GM23338 (cell line): Measurements from ENCODE around the gene CXCL8. TPM values are rescaled to one million over a fixed set of nuclear protein-coding genes. Genes with fewer than 3 reads are reported as not detected.

Experiments used
- ATAC-seq: fragments of 200-7000 bp; cut with Tn5 transposase; 3 replicates; pipeline ENCODE4 v1.9.1; 2020
- DNase-seq: peaks from one replicate; pipeline ENCODE4 v3.0.0-alpha.2; 2015; ENCODE audit warnings: low spot score
- H2AFZ ChIP-seq: fragments of 200-600 bp; sonication (generic); 2 replicates; pipeline ENCODE4 v1.8.0; 2016; ENCODE audit warnings: antibody characterized with exemption, mild to moderate bottlenecking, moderate library complexity
- H3F3A ChIP-seq: fragments of 200-600 bp; sonication (generic); replicated peaks from 2 replicates; pipeline ENCODE4 v1.8.0; 2017; ENCODE audit warnings: antibody characterized with exemption, mixed run types, low read depth
- H3K27ac ChIP-seq: fragments of 200-600 bp; sonication (generic); 2 replicates; pipeline ENCODE4 v1.6.1; 2016; ENCODE audit warnings: low read depth
- H3K27me3 ChIP-seq: fragments of 200-600 bp; sonication (generic); 2 replicates; pipeline ENCODE4 v1.8.0; 2016; ENCODE audit warnings: mild to moderate bottlenecking, mixed run types, moderate library complexity; ENCODE audit not compliant: insufficient read depth
- H3K36me3 ChIP-seq: fragments of 200-600 bp; sonication (generic); 2 replicates; pipeline ENCODE4 v1.8.0; 2016; ENCODE audit warnings: mild to moderate bottlenecking; ENCODE audit not compliant: insufficient read depth
- H3K4me1 ChIP-seq: fragments of 200-600 bp; sonication (generic); 2 replicates; pipeline ENCODE4 v1.8.0; 2016; ENCODE audit warnings: mild to moderate bottlenecking, moderate library complexity; ENCODE audit not compliant: insufficient read depth
- H3K4me2 ChIP-seq: fragments of 200-600 bp; sonication (generic); 2 replicates; pipeline ENCODE4 v1.7.1; 2017; ENCODE audit warnings: mixed run types
- H3K4me3 ChIP-seq: fragments of 200-600 bp; sonication (generic); 2 replicates; pipeline ENCODE4 v1.6.1; 2016; ENCODE audit warnings: mixed run types
- H3K79me2 ChIP-seq: fragments of 200-600 bp; sonication (generic); replicated peaks from 2 replicates; pipeline ENCODE4 v1.8.0; 2017; ENCODE audit warnings: mild to moderate bottlenecking; ENCODE audit not compliant: insufficient read depth
- H3K9me2 ChIP-seq: fragments of 200-600 bp; sonication (generic); 2 replicates; pipeline ENCODE4 v1.8.0; 2017; ENCODE audit not compliant: insufficient read depth
- H4K20me1 ChIP-seq: fragments of 200-600 bp; sonication (generic); replicated peaks from 2 replicates; pipeline ENCODE4 v1.8.0; 2017; ENCODE audit warnings: mild to moderate bottlenecking; ENCODE audit not compliant: insufficient read depth
- H3K27ac Mint-ChIP-seq: 2 replicates; pipeline ENCODE4 v1.8.0; 2020; ENCODE audit warnings: inconsistent platforms, mild to moderate bottlenecking, moderate library complexity, mixed read lengths
- H3K27me3 Mint-ChIP-seq: 3 replicates; pipeline ENCODE4 v1.8.0; 2022; ENCODE audit warnings: low read depth, mild to moderate bottlenecking, moderate library complexity, mixed read lengths, inconsistent platforms; ENCODE audit not compliant: insufficient read depth, poor library complexity
- H3K36me3 Mint-ChIP-seq: 3 replicates; pipeline ENCODE4 v1.8.0; 2021; ENCODE audit warnings: low read depth, mild to moderate bottlenecking, inconsistent platforms, moderate library complexity, mixed read lengths
- H3K4me1 Mint-ChIP-seq: 3 replicates; pipeline ENCODE4 v1.8.0; 2020; ENCODE audit warnings: mild to moderate bottlenecking, inconsistent platforms, mixed read lengths
- H3K4me3 Mint-ChIP-seq: 3 replicates; pipeline ENCODE4 v1.8.0; 2021; ENCODE audit warnings: moderate library complexity, mild to moderate bottlenecking, inconsistent platforms, mixed read lengths
- H3K9me3 Mint-ChIP-seq: 3 replicates; pipeline ENCODE4 v1.8.0; 2020; ENCODE audit warnings: moderate library complexity, mild to moderate bottlenecking, inconsistent platforms, mixed read lengths
- CREB1 ChIP-seq: fragments of 250-450 bp; sonication (Bioruptor Pico); IDR thresholded peaks from 2 replicates; pipeline ENCODE4 v1.5.0; 2020; ENCODE audit warnings: low read depth, mild to moderate bottlenecking, moderate library complexity
- EZH2 ChIP-seq: fragments of 200-600 bp; sonication (generic); IDR thresholded peaks from one replicate; pipeline ENCODE4 v1.8.0; 2017; ENCODE audit warnings: antibody characterized with exemption, mild to moderate bottlenecking, low read depth; ENCODE audit not compliant: unreplicated experiment
- EZH2phosphoT487 ChIP-seq: fragments of 200-600 bp; sonication (generic); IDR thresholded peaks from one replicate; pipeline ENCODE4 v1.8.1; 2018; ENCODE audit warnings: antibody characterized with exemption; ENCODE audit not compliant: unreplicated experiment
- JUNB ChIP-seq: IDR thresholded peaks from one replicate; pipeline ENCODE4 v1.6.1; 2016; ENCODE audit warnings: antibody characterized with exemption; ENCODE audit not compliant: unreplicated experiment
- NANOG ChIP-seq: IDR thresholded peaks from 2 replicates; pipeline ENCODE4 v1.6.1; 2016; ENCODE audit warnings: antibody characterized with exemption, borderline replicate concordance
- POLR2AphosphoS5 ChIP-seq: IDR thresholded peaks from 2 replicates; pipeline ENCODE4 v1.6.1; 2016; ENCODE audit warnings: antibody characterized with exemption, low read depth
- STAT1 ChIP-seq: IDR thresholded peaks from one replicate; pipeline ENCODE4 v1.6.1; 2016; ENCODE audit warnings: antibody characterized with exemption; ENCODE audit not compliant: unreplicated experiment
- ZNF114 ChIP-seq: fragments of 250-450 bp; sonication (Bioruptor Pico); IDR thresholded peaks from 2 replicates; pipeline ENCODE4 v1.5.0; 2020; ENCODE audit warnings: mild to moderate bottlenecking, moderate library complexity
- ZNF331 ChIP-seq: fragments of 250-450 bp; sonication (Bioruptor Pico); IDR thresholded peaks from 2 replicates; pipeline ENCODE4 v1.5.0; 2020; ENCODE audit warnings: low read depth, mild to moderate bottlenecking, moderate library complexity
- polyA plus RNA-seq: library from polyadenylated mRNA; unstranded; fragments of >200 nt; fragmentation: Nextera tagmentation; extraction: Ambion mirVana; gene quantifications from 2 replicates; pipeline ENCODE4 v1.2.1, GENCODE V29; 2016
- total RNA-seq: library from RNA; depleted of rRNA; stranded (reverse); fragments of >200 nt; shearing (Covaris generic); gene quantifications from 2 replicates; pipeline ENCODE4 v1.2.3, GENCODE V29; 2014
- TF ChIP-seq, protein P1 (sequence below), 2 experiments: fragments of 200-600 bp in 1 of 2; sonication (generic) in 1 of 2; conservative IDR thresholded peaks; 2 replicates each; pipeline versions ENCODE4 v1.5.1 to v1.6.1; 2016 to 2017; ENCODE audit warnings: antibody characterized with exemption in 2 of 2, low read depth in 2 of 2, mild to moderate bottlenecking in 2 of 2, moderate library complexity in 1 of 2
- TF ChIP-seq, protein P2 (sequence below): fragments of 250-450 bp; sonication (Bioruptor Pico); IDR thresholded peaks from 2 replicates; pipeline ENCODE4 v1.5.0; 2020; ENCODE audit warnings: mild to moderate bottlenecking, moderate library complexity
- TF ChIP-seq, protein P3 (sequence below): IDR thresholded peaks from one replicate; pipeline ENCODE4 v1.6.1; 2018; ENCODE audit warnings: antibody characterized with exemption; ENCODE audit not compliant: unreplicated experiment
- TF ChIP-seq, protein P4 (sequence below): IDR thresholded peaks from 2 replicates; pipeline ENCODE4 v1.6.1; 2016; ENCODE audit warnings: antibody characterized with exemption

CXCL8 gene
- total and polyA plus RNA-seq, 2 experiments from 2014 or later = 0.11 TPM; not detected in 1

DNA sequence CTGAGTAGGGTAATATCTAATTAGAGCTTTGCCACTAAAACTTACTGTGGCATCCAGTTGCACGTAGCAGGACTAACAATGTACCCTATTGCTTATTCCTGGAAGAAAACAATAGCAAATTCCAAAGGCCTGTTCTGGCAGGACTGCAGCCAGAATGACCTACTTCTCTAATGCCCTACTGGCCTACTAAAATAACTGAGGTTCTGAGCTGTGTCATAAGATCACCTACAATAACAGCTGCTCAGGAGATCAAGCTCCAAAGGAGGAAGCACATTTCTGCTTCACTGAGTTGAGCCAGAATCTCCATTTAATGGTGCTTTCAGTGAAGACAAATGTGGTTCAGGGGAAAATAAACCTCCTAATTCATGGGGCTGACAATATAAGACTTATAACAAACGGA lies 42.2 kb upstream of the CXCL8 start:
- H3K27me3 ChIP-seq = no peaks in the 10 kb centered on the region
- DNase-seq (no peak), ATAC-seq (no peak)
- H3K79me2 ChIP-seq = no peaks in the 10 kb centered on the region
- no peak overlapping the region for H3K27ac Mint-ChIP-seq
- no peak overlapping the region for H3K4me3 Mint-ChIP-seq
- no peaks in the 10 kb centered on the region for H4K20me1 ChIP-seq
- no peaks in the 10 kb centered on the region for H3K36me3 ChIP-seq
- H3K36me3 Mint-ChIP-seq = no peaks in the 10 kb centered on the region
- H3K9me2 ChIP-seq = peaks cover 28% of the 10 kb centered on the region
- TF ChIP-seq, protein P1, sequence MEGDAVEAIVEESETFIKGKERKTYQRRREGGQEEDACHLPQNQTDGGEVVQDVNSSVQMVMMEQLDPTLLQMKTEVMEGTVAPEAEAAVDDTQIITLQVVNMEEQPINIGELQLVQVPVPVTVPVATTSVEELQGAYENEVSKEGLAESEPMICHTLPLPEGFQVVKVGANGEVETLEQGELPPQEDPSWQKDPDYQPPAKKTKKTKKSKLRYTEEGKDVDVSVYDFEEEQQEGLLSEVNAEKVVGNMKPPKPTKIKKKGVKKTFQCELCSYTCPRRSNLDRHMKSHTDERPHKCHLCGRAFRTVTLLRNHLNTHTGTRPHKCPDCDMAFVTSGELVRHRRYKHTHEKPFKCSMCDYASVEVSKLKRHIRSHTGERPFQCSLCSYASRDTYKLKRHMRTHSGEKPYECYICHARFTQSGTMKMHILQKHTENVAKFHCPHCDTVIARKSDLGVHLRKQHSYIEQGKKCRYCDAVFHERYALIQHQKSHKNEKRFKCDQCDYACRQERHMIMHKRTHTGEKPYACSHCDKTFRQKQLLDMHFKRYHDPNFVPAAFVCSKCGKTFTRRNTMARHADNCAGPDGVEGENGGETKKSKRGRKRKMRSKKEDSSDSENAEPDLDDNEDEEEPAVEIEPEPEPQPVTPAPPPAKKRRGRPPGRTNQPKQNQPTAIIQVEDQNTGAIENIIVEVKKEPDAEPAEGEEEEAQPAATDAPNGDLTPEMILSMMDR (conservative IDR thresholded peaks at IDR 0.05; ENCODE audit: low read depth in 2 of 2) = no peak
- TF ChIP-seq EZH2 (no peak), STAT1 (no peak), NANOG (no peak), POLR2AphosphoS5 (no peak), JUNB (no peak), ZNF331 (CRISPR knock-in tag) (no peak), EZH2phosphoT487 (no peak), ZNF114 (CRISPR knock-in tag) (no peak), CREB1 (CRISPR knock-in tag) (no peak)
- TF ChIP-seq, protein P2, sequence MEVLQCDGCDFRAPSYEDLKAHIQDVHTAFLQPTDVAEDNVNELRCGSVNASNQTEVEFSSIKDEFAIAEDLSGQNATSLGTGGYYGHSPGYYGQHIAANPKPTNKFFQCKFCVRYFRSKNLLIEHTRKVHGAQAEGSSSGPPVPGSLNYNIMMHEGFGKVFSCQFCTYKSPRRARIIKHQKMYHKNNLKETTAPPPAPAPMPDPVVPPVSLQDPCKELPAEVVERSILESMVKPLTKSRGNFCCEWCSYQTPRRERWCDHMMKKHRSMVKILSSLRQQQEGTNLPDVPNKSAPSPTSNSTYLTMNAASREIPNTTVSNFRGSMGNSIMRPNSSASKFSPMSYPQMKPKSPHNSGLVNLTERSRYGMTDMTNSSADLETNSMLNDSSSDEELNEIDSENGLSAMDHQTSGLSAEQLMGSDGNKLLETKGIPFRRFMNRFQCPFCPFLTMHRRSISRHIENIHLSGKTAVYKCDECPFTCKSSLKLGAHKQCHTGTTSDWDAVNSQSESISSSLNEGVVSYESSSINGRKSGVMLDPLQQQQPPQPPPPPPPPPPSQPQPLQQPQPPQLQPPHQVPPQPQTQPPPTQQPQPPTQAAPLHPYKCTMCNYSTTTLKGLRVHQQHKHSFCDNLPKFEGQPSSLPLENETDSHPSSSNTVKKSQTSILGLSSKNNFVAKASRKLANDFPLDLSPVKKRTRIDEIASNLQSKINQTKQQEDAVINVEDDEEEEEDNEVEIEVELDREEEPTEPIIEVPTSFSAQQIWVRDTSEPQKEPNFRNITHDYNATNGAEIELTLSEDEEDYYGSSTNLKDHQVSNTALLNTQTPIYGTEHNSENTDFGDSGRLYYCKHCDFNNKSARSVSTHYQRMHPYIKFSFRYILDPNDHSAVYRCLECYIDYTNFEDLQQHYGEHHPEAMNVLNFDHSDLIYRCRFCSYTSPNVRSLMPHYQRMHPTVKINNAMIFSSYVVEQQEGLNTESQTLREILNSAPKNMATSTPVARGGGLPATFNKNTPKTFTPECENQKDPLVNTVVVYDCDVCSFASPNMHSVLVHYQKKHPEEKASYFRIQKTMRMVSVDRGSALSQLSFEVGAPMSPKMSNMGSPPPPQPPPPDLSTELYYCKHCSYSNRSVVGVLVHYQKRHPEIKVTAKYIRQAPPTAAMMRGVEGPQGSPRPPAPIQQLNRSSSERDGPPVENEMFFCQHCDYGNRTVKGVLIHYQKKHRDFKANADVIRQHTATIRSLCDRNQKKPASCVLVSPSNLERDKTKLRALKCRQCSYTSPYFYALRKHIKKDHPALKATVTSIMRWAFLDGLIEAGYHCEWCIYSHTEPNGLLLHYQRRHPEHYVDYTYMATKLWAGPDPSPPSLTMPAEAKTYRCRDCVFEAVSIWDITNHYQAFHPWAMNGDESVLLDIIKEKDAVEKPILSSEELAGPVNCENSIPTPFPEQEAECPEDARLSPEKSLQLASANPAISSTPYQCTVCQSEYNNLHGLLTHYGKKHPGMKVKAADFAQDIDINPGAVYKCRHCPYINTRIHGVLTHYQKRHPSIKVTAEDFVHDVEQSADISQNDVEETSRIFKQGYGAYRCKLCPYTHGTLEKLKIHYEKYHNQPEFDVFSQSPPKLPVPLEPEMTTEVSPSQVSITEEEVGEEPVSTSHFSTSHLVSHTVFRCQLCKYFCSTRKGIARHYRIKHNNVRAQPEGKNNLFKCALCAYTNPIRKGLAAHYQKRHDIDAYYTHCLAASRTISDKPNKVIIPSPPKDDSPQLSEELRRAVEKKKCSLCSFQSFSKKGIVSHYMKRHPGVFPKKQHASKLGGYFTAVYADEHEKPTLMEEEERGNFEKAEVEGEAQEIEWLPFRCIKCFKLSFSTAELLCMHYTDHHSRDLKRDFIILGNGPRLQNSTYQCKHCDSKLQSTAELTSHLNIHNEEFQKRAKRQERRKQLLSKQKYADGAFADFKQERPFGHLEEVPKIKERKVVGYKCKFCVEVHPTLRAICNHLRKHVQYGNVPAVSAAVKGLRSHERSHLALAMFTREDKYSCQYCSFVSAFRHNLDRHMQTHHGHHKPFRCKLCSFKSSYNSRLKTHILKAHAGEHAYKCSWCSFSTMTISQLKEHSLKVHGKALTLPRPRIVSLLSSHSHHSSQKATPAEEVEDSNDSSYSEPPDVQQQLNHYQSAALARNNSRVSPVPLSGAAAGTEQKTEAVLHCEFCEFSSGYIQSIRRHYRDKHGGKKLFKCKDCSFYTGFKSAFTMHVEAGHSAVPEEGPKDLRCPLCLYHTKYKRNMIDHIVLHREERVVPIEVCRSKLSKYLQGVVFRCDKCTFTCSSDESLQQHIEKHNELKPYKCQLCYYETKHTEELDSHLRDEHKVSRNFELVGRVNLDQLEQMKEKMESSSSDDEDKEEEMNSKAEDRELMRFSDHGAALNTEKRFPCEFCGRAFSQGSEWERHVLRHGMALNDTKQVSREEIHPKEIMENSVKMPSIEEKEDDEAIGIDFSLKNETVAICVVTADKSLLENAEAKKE = no peak
- TF ChIP-seq, protein P3, sequence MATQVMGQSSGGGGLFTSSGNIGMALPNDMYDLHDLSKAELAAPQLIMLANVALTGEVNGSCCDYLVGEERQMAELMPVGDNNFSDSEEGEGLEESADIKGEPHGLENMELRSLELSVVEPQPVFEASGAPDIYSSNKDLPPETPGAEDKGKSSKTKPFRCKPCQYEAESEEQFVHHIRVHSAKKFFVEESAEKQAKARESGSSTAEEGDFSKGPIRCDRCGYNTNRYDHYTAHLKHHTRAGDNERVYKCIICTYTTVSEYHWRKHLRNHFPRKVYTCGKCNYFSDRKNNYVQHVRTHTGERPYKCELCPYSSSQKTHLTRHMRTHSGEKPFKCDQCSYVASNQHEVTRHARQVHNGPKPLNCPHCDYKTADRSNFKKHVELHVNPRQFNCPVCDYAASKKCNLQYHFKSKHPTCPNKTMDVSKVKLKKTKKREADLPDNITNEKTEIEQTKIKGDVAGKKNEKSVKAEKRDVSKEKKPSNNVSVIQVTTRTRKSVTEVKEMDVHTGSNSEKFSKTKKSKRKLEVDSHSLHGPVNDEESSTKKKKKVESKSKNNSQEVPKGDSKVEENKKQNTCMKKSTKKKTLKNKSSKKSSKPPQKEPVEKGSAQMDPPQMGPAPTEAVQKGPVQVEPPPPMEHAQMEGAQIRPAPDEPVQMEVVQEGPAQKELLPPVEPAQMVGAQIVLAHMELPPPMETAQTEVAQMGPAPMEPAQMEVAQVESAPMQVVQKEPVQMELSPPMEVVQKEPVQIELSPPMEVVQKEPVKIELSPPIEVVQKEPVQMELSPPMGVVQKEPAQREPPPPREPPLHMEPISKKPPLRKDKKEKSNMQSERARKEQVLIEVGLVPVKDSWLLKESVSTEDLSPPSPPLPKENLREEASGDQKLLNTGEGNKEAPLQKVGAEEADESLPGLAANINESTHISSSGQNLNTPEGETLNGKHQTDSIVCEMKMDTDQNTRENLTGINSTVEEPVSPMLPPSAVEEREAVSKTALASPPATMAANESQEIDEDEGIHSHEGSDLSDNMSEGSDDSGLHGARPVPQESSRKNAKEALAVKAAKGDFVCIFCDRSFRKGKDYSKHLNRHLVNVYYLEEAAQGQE = no peak
- TF ChIP-seq, protein P4, sequence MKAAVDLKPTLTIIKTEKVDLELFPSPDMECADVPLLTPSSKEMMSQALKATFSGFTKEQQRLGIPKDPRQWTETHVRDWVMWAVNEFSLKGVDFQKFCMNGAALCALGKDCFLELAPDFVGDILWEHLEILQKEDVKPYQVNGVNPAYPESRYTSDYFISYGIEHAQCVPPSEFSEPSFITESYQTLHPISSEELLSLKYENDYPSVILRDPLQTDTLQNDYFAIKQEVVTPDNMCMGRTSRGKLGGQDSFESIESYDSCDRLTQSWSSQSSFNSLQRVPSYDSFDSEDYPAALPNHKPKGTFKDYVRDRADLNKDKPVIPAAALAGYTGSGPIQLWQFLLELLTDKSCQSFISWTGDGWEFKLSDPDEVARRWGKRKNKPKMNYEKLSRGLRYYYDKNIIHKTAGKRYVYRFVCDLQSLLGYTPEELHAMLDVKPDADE = no peak
- no peaks in the 10 kb centered on the region for H3K9me3 Mint-ChIP-seq
- H3K4me2 ChIP-seq = no peak overlapping the region
- H3K4me3 ChIP-seq = no peak overlapping the region
- no peaks in the 10 kb centered on the region for H3K4me1 ChIP-seq
- H3K4me1 Mint-ChIP-seq = no peaks in the 10 kb centered on the region; the same call in 2 of the 3 replicates
- no peaks in the 10 kb centered on the region for H3K27me3 Mint-ChIP-seq
- no peak overlapping the region for H3K27ac ChIP-seq
- no peaks in the 10 kb centered on the region for H3F3A ChIP-seq
- peak overlapping the region; percentile 80; the same call in 1 of the 2 replicates for H2AFZ ChIP-seq
